ENCODE measurements around the gene TTLL12.

DNA sequence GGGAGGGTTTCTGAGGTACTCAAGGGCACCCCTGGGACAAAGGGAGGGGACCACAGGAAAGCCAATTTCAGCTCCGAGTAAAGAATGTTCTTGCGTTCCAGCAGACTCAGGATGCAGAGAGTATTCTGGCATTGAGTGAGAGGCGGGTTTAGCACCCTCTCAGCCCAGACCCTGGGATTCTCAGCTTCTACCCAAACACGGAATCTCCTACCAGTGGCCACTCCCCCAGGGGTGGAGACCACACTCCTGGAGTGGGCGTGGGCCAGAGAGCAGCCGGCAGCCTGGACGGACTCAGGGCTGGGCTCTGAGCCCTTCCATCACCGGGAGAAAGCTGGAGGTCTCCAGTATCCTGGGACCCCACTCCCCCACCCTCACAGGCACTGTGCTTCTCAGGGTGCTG is 26.1 kb upstream of the TTLL12 start:
- TF ChIP-seq, protein P1, sequence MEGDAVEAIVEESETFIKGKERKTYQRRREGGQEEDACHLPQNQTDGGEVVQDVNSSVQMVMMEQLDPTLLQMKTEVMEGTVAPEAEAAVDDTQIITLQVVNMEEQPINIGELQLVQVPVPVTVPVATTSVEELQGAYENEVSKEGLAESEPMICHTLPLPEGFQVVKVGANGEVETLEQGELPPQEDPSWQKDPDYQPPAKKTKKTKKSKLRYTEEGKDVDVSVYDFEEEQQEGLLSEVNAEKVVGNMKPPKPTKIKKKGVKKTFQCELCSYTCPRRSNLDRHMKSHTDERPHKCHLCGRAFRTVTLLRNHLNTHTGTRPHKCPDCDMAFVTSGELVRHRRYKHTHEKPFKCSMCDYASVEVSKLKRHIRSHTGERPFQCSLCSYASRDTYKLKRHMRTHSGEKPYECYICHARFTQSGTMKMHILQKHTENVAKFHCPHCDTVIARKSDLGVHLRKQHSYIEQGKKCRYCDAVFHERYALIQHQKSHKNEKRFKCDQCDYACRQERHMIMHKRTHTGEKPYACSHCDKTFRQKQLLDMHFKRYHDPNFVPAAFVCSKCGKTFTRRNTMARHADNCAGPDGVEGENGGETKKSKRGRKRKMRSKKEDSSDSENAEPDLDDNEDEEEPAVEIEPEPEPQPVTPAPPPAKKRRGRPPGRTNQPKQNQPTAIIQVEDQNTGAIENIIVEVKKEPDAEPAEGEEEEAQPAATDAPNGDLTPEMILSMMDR (IDR thresholded peaks at IDR 0.05): no peak
- TF ChIP-seq POLR2A (IDR thresholded peaks at IDR 0.05): no peak

Data from esophagus squamous epithelium (tissue), 4 donors.